Ovary (tissue), 3 donors: ENCODE results near the gene WDR31.

Experiments
- POLR2A ChIP-seq: fragments of 450-650 bp; IDR thresholded peaks from one replicate; pipeline ENCODE4 v1.6.1; 2017; ENCODE audit warnings: antibody characterized with exemption, mild to moderate bottlenecking, moderate library complexity
- TF ChIP-seq, protein P1 (sequence below), 3 donors: fragments of 450-650 bp in 2 of 3; fragments of 200-600 bp in 1 of 3; IDR thresholded peaks; one replicate each; pipeline versions ENCODE4 v1.5.1 to v1.8.0; 2016 to 2022; ENCODE audit warnings: antibody characterized with exemption in 3 of 3, mild to moderate bottlenecking in 1 of 3
- donor health status: DM: no; HTN: no; CAD: no.

DNA sequence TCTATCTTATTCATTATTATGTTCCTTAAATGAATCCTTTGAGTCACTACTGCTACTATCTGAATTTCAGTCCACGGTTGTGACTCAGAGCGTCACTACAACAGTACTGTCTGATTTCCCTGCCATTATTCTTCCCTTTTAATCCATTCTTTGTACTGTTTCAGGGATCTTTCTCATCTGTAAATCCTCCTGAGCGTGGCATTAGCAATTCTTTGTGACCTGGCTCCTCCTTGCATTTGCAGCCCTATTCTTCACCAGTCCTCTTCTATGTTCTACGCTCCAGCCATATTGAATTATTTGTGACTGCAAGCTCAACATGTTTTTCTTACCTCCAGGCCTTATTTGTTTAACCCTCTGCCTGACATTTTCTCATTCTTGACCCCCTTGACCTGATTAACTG is 58.7 kb downstream of the WDR31 start:
- TF ChIP-seq, protein P1, sequence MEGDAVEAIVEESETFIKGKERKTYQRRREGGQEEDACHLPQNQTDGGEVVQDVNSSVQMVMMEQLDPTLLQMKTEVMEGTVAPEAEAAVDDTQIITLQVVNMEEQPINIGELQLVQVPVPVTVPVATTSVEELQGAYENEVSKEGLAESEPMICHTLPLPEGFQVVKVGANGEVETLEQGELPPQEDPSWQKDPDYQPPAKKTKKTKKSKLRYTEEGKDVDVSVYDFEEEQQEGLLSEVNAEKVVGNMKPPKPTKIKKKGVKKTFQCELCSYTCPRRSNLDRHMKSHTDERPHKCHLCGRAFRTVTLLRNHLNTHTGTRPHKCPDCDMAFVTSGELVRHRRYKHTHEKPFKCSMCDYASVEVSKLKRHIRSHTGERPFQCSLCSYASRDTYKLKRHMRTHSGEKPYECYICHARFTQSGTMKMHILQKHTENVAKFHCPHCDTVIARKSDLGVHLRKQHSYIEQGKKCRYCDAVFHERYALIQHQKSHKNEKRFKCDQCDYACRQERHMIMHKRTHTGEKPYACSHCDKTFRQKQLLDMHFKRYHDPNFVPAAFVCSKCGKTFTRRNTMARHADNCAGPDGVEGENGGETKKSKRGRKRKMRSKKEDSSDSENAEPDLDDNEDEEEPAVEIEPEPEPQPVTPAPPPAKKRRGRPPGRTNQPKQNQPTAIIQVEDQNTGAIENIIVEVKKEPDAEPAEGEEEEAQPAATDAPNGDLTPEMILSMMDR (IDR thresholded peaks at IDR 0.05): no peak
- TF ChIP-seq POLR2A: no peak
